HL-60 (cell line): ENCODE measurements around the gene HSDL2.

Experiments
- DNase-seq, 2 experiments: peaks; one replicate each; pipeline ENCODE4 v3.0.0-alpha.2; 2010 to 2020; ENCODE audit warnings: low read depth in 1 of 2, low spot score in 1 of 2
- H3K27ac ChIP-seq: fragments of 250-450 bp; sonication (Bioruptor Pico); replicated peaks from 2 replicates; pipeline ENCODE4 v1.5.1; 2020; ENCODE audit warnings: mild to moderate bottlenecking, moderate library complexity
- H3K27me3 ChIP-seq: fragments of 250-450 bp; sonication (Bioruptor Pico); 2 replicates; pipeline ENCODE4 v1.5.1; 2021; ENCODE audit warnings: mild to moderate bottlenecking, moderate library complexity; ENCODE audit not compliant: insufficient read depth, poor library complexity, severe bottlenecking
- H3K4me3 ChIP-seq: replicated peaks from 2 replicates; pipeline ENCODE4 v1.5.1; 2011; ENCODE audit warnings: mild to moderate bottlenecking, control low read depth, low read length; ENCODE audit not compliant: insufficient read depth
- CTCF ChIP-seq: IDR thresholded peaks from one replicate; pipeline ENCODE4 v1.5.1; 2011; ENCODE audit warnings: low read length, control low read depth, inconsistent platforms; ENCODE audit not compliant: insufficient read depth
- GABPA ChIP-seq: IDR thresholded peaks from 2 replicates; pipeline ENCODE4 v1.6.1; 2012; ENCODE audit warnings: low read depth
- POLR2AphosphoS5 ChIP-seq: IDR thresholded peaks from 2 replicates; pipeline ENCODE4 v1.6.1; 2012; ENCODE audit warnings: low read depth
- REST ChIP-seq: IDR thresholded peaks from 2 replicates; pipeline ENCODE4 v1.6.1; 2012; ENCODE audit warnings: low read depth; ENCODE audit not compliant: insufficient replicate concordance
- SPI1 ChIP-seq: IDR thresholded peaks from 2 replicates; pipeline ENCODE4 v1.6.1; 2012; ENCODE audit warnings: low read depth, mild to moderate bottlenecking, borderline replicate concordance

Gene HSDL2

GRCh38 chr9:112348257-112349007, 31.5 kb upstream of the HSDL2 start:
- no peak for DNase-seq
- Histone ChIP-seq H3K27ac (no peak overlapping the region), H3K4me3 (no peak overlapping the region), H3K27me3 (no peaks in the 10 kb centered on the region)
- TF ChIP-seq GABPA, result no peak
- no peak for TF ChIP-seq REST
- TF ChIP-seq CTCF, result no peak
- no peak for TF ChIP-seq POLR2AphosphoS5
- no peak for TF ChIP-seq SPI1

DNA sequence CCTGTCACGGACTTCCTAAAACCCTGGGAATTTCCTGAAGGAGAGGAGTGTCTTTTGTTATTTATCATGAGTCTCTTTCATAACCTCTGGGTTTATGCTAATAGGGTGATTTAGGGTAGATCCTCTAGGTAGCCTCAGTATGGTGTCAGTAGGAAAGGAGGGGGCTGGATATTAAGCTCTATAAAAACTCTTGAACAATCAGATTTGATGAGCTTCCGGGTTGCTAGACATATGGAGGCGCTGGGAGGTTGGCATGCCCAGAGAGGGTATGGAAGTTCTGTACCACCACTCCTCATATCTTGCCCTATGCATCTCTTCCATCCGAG, 30.9 kb upstream of the HSDL2 start:
- no peak overlapping the region for H3K4me3 ChIP-seq
- TF ChIP-seq REST, result no peak
- no peak for TF ChIP-seq GABPA
- TF ChIP-seq SPI1, result no peak
- TF ChIP-seq POLR2AphosphoS5, result no peak
- no peak for TF ChIP-seq CTCF
- DNase-seq, result no peak
- H3K27ac ChIP-seq, result no peak overlapping the region
- no peaks in the 10 kb centered on the region for H3K27me3 ChIP-seq

DNA sequence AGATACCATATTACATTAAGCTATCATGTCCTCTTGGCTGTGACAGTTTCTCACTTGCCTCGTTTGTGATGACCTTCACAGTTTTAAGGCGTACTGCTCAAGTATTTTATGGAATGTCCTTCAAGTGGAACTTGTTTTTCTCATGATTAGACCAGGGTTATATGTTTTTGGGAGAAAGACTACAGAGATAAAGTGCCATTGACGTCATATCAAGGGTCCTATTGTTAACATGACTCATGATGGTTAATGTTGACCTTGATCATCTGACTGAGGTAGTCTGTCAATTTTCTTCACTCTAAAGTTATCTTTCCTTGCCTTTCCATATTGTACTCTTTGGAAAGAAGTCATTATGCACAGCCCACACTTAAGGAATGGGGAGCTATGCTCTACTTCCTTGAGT, 28.7 kb upstream of the HSDL2 start:
- Histone ChIP-seq H3K27ac (no peak overlapping the region), H3K27me3 (no peaks in the 10 kb centered on the region), H3K4me3 (no peak overlapping the region)
- no peak for DNase-seq
- TF ChIP-seq SPI1, result no peak
- no peak for TF ChIP-seq CTCF
- TF ChIP-seq GABPA, result no peak
- TF ChIP-seq POLR2AphosphoS5, result no peak
- no peak for TF ChIP-seq REST
